ENCODE results near the gene PLEKHN1. TPM values are rescaled to one million over a fixed set of nuclear protein-coding genes. Genes with fewer than 3 reads are reported as not detected.

Gene PLEKHN1
- total and polyA plus RNA-seq, 2 of the 4 experiments (the other 2 are of a cell fraction): 0.54 to 2.1 TPM

DNA sequence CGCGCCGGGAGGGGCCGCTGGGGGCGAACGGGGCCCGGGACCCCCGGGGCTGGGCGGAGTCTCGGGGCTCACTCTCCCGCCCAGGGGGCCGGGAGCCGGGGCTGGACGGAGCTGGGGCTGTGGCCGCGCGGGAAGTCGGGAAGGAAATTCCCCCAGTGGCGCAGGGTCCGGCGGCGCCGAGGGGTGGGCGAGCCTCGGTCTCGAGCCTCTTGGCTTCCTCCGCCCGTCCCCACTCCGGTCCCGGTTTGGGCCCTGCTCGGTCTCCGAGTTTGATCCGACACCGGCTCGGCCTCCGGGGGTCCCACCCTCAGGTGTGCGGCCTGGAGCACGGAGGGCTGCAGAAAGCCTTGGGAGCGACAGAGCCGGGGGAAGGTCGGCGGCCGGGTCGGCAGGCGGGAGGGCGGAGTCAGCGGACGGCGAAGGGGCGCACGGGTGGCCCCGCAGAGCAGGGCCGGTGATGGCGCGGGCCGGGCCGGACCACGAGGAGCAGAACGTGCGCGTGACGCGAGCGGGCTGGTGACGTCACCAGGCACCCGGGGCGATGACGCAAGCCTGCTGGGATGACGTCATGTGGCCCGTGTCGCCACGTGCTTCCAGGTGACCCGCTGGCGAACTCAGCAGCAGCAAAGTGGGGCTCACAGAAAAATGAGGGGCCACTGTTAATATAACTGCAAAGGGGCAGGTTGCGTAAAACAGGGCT lies 34.2 kb downstream of the PLEKHN1 start:
- H2AK9ac ChIP-seq (replicated peaks; ENCODE audit: low read depth, low read length, poor library complexity): peak overlapping the region; percentile 94
- peak overlapping the region; percentile 7; the same call in 1 of the 2 replicates for H3K18ac ChIP-seq (ENCODE audit: low read depth, low read length)
- peak overlapping the region; percentile 84 for H3K27ac ChIP-seq (ENCODE audit: insufficient read depth, low read length)
- H3K9me1 ChIP-seq (ENCODE audit: insufficient read depth, low read length): no peaks in the 10 kb centered on the region
- peak overlapping the region; percentile 48; the same call in 1 of the 2 replicates for H2BK120ac ChIP-seq (ENCODE audit: low read depth, low read length)
- H3K4me2 ChIP-seq (ENCODE audit: low read depth, low read length): peak overlapping the region; percentile 68
- peak overlapping the region; percentile 21 for H4K5ac ChIP-seq (ENCODE audit: low read depth, low read length)
- no peaks in the 10 kb centered on the region for H3K27me3 ChIP-seq (ENCODE audit: control insufficient read depth, insufficient read depth, low read length)
- peaks cover 9% of the 10 kb centered on the region for H4K20me1 ChIP-seq (ENCODE audit: insufficient read depth, low read length)
- H2BK20ac ChIP-seq (ENCODE audit: low read depth, low read length): no peak overlapping the region
- intact Hi-C loops (cut with micrococcal nuclease): loop anchor here (5.0 kb wide), 1 partner anchor 57 kb away; no protein-coding TSS in a partner anchor
- peak; percentile 70 for ATAC-seq (ENCODE audit: low read depth)
- H3K56ac ChIP-seq (ENCODE audit: extremely low read depth, insufficient read depth, low read length): no peak overlapping the region; the same call in 1 of the 2 replicates
- peak overlapping the region; percentile 59 for H3K4me3 ChIP-seq (ENCODE audit: insufficient read depth, low read depth, low read length)
- H2AFZ ChIP-seq (replicated peaks; ENCODE audit: low read length, poor library complexity): peak overlapping the region; percentile 89
- dilution Hi-C loops (cut with HindIII; ENCODE audit: low sequenced_read_pairs, unreplicated experiment): no loop called here
- no TSS peak for BruUV-seq (replicated peaks)
- peak overlapping the region; percentile 18 for H3K14ac ChIP-seq (replicated peaks; ENCODE audit: low read depth, low read length)
- H3K36me3 ChIP-seq (ENCODE audit: control insufficient read depth, insufficient read depth, low read length): no peaks in the 10 kb centered on the region
- WGBS, 2 experiments (ENCODE audit: extremely low coverage in 2 of 2, insufficient read length in 1 of 2): 1% methylated on average over 58 of the region's 75 CpGs; no CpG with 5 or more reads in 1 of the 2 experiments
- H2BK15ac ChIP-seq (ENCODE audit: low read depth, low read length): no peak overlapping the region; the same call in 2 of the 3 replicates
- H4K91ac ChIP-seq (ENCODE audit: insufficient read depth, low read depth, low read length): peak overlapping the region; percentile 69
- peaks cover 10% of the 10 kb centered on the region for H3K4me1 ChIP-seq (ENCODE audit: control insufficient read depth, insufficient read depth, low read length)
- H2BK5ac ChIP-seq (ENCODE audit: low read depth, low read length, poor library complexity, severe bottlenecking): peak overlapping the region; percentile 42
- peak overlapping the region; percentile 51 to 85 for H4K8ac ChIP-seq (ENCODE audit: low read depth in 2 of 2, low read length in 2 of 2)
- peak overlapping the region; percentile 8 for H2AK5ac ChIP-seq (ENCODE audit: low read depth, low read length)
- in situ Hi-C loops (cut with MboI; ENCODE audit: low sequenced_read_pairs): no loop called here
- H3K9me3 ChIP-seq (ENCODE audit: control insufficient read depth, insufficient read depth, low read length): no peaks in the 10 kb centered on the region
- peaks cover 9 to 35% of the 10 kb centered on the region in 2 experiments; a peak in 3 of 4 replicates for H3K79me1 ChIP-seq (ENCODE audit: low read depth in 1 of 2, low read length in 2 of 2)
- peak overlapping the region; percentile 88 for H3K4ac ChIP-seq (ENCODE audit: low read depth, low read length)
- POLR2A ChIA-PET (ENCODE audit: unreplicated experiment): no interaction called here
- peak overlapping the region; percentile 59 for H3K9ac ChIP-seq (ENCODE audit: low read depth, low read length)
- H3K23ac ChIP-seq (ENCODE audit: low read depth, low read length): peak overlapping the region; percentile 29; the same call in 1 of the 2 replicates
- DNase-seq: peak; percentile 89
- CTCF ChIA-PET: interaction anchor here (1.0 kb wide), 1 partner anchor 13 kb away, joined by 3 read pairs; the partner anchor contains the start of gene ISG15
- TF ChIP-seq POLR2A (IDR thresholded peaks at IDR 0.05; ENCODE audit: low read depth, low read length): peak; percentile 2; the same call in 1 of the 2 replicates
- TF ChIP-seq SMC3 (IDR thresholded peaks at IDR 0.05; ENCODE audit: low read depth, low read length): no peak
- TF ChIP-seq CEBPB (IDR thresholded peaks at IDR 0.05; ENCODE audit: low read depth, low read length): peak; percentile 98
- TF ChIP-seq RAD21 (IDR thresholded peaks at IDR 0.05; ENCODE audit: low read length): no peak
- TF ChIP-seq MAFK (IDR thresholded peaks at IDR 0.05; ENCODE audit: low read depth, low read length): no peak
- no peak for TF ChIP-seq ELK1 (IDR thresholded peaks at IDR 0.05; ENCODE audit: borderline replicate concordance, low read depth, low read length)
- no peak; the same call in 1 of the 2 replicates for TF ChIP-seq NFE2L2 (IDR thresholded peaks at IDR 0.05; ENCODE audit: low read depth, low read length)
- TF ChIP-seq, protein P1, sequence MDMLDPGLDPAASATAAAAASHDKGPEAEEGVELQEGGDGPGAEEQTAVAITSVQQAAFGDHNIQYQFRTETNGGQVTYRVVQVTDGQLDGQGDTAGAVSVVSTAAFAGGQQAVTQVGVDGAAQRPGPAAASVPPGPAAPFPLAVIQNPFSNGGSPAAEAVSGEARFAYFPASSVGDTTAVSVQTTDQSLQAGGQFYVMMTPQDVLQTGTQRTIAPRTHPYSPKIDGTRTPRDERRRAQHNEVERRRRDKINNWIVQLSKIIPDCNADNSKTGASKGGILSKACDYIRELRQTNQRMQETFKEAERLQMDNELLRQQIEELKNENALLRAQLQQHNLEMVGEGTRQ (IDR thresholded peaks at IDR 0.05; ENCODE audit: low read depth, low read length): peak; percentile 86
- peak; percentile 78; the same call in 1 of the 2 replicates for TF ChIP-seq MXI1 (IDR thresholded peaks at IDR 0.05; ENCODE audit: borderline replicate concordance, low read depth, low read length)
- no peak for TF ChIP-seq RFX5 (IDR thresholded peaks at IDR 0.05; ENCODE audit: low read depth, low read length)
- TF ChIP-seq, protein P2, sequence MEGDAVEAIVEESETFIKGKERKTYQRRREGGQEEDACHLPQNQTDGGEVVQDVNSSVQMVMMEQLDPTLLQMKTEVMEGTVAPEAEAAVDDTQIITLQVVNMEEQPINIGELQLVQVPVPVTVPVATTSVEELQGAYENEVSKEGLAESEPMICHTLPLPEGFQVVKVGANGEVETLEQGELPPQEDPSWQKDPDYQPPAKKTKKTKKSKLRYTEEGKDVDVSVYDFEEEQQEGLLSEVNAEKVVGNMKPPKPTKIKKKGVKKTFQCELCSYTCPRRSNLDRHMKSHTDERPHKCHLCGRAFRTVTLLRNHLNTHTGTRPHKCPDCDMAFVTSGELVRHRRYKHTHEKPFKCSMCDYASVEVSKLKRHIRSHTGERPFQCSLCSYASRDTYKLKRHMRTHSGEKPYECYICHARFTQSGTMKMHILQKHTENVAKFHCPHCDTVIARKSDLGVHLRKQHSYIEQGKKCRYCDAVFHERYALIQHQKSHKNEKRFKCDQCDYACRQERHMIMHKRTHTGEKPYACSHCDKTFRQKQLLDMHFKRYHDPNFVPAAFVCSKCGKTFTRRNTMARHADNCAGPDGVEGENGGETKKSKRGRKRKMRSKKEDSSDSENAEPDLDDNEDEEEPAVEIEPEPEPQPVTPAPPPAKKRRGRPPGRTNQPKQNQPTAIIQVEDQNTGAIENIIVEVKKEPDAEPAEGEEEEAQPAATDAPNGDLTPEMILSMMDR (conservative IDR thresholded peaks at IDR 0.05; ENCODE audit: low read depth, low read length): 0 out of 2 replicates have a peak, but pooled peaks have one; percentile 11
- TF ChIP-seq MAZ (IDR thresholded peaks at IDR 0.05; ENCODE audit: borderline replicate concordance, low read depth, low read length): no peak; the same call in 1 of the 2 replicates
- peak; percentile 21 for TF ChIP-seq RCOR1 (IDR thresholded peaks at IDR 0.05; ENCODE audit: insufficient replicate concordance, low read length)
